A549 (cell line): Measurements from ENCODE around the gene ASB2.

Source experiments
- CEBPB ChIP-seq, 2 experiments: fragments of >200 bp in 1 of 2; sonication (Bioruptor Twin) in 1 of 2; formaldehyde crosslinking in 1 of 2; IDR thresholded peaks; 2 replicates each; pipeline ENCODE4 v1.6.1; 2012 to 2016
- EP300 ChIP-seq, 2 experiments: fragments of >200 bp; sonication (Bioruptor Twin); formaldehyde crosslinking; IDR thresholded peaks; 2 replicates in 1 of 2; 3 replicates in 1 of 2; pipeline ENCODE4 v1.6.1; 2016 to 2017
- JUN ChIP-seq, 2 experiments: fragments of >200 bp; sonication (Bioruptor Twin); formaldehyde crosslinking; IDR thresholded peaks; 2 replicates in 1 of 2; 3 replicates in 1 of 2; pipeline ENCODE4 v1.6.1; 2016 to 2017
- KDM1A ChIP-seq: fragments of 200-600 bp; sonication (generic); IDR thresholded peaks from 2 replicates; pipeline ENCODE4 v1.6.1; 2016; ENCODE audit warnings: low read depth, mild to moderate bottlenecking
- MYC ChIP-seq: IDR thresholded peaks from 2 replicates; pipeline ENCODE4 v1.6.1; 2012; ENCODE audit warnings: mild to moderate bottlenecking, inconsistent platforms, low read length, improper control_type of control experiment, borderline replicate concordance
- POLR2A ChIP-seq: IDR thresholded peaks from 2 replicates; pipeline ENCODE4 v1.6.1; 2012; ENCODE audit warnings: mild to moderate bottlenecking, low read length
- RAD21 ChIP-seq, 2 experiments: fragments of >200 bp in 1 of 2; sonication (Bioruptor Twin) in 1 of 2; formaldehyde crosslinking in 1 of 2; IDR thresholded peaks in 1 of 2; conservative IDR thresholded peaks in 1 of 2; 2 replicates in 1 of 2; 3 replicates in 1 of 2; pipeline ENCODE4 v1.6.1; 2012 to 2018; ENCODE audit warnings: inconsistent platforms in 1 of 2
- TF ChIP-seq, protein P1 (sequence below): fragments of >200 bp; sonication (Bioruptor Twin); formaldehyde crosslinking; IDR thresholded peaks from 3 replicates; pipeline ENCODE4 v1.5.1; 2016
- TF ChIP-seq, protein P2 (sequence below): IDR thresholded peaks from 2 replicates; pipeline ENCODE4 v1.6.1; 2012
- TF ChIP-seq, protein P3 (sequence below): fragments of 150-350 bp; IDR thresholded peaks from 2 replicates; pipeline ENCODE4 v1.6.1; 2014; ENCODE audit warnings: low read depth, mild to moderate bottlenecking, low read length

GRCh38 chr14:94016446-94016976 is 40.1 kb upstream of the ASB2 start:
- TF ChIP-seq, protein P1, sequence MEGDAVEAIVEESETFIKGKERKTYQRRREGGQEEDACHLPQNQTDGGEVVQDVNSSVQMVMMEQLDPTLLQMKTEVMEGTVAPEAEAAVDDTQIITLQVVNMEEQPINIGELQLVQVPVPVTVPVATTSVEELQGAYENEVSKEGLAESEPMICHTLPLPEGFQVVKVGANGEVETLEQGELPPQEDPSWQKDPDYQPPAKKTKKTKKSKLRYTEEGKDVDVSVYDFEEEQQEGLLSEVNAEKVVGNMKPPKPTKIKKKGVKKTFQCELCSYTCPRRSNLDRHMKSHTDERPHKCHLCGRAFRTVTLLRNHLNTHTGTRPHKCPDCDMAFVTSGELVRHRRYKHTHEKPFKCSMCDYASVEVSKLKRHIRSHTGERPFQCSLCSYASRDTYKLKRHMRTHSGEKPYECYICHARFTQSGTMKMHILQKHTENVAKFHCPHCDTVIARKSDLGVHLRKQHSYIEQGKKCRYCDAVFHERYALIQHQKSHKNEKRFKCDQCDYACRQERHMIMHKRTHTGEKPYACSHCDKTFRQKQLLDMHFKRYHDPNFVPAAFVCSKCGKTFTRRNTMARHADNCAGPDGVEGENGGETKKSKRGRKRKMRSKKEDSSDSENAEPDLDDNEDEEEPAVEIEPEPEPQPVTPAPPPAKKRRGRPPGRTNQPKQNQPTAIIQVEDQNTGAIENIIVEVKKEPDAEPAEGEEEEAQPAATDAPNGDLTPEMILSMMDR, result no peak
- TF ChIP-seq JUN (IDR thresholded peaks at IDR 0.05) (no peak), MYC (no peak), RAD21 (conservative IDR thresholded peaks at IDR 0.05 in 1 of 2, IDR thresholded peaks at IDR 0.05 in 1 of 2) (no peak), CEBPB (IDR thresholded peaks at IDR 0.05) (no peak), POLR2A (no peak), EP300 (IDR thresholded peaks at IDR 0.05) (no peak), KDM1A (no peak)
- TF ChIP-seq, protein P2, sequence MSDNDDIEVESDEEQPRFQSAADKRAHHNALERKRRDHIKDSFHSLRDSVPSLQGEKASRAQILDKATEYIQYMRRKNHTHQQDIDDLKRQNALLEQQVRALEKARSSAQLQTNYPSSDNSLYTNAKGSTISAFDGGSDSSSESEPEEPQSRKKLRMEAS, result no peak
- TF ChIP-seq, protein P3, sequence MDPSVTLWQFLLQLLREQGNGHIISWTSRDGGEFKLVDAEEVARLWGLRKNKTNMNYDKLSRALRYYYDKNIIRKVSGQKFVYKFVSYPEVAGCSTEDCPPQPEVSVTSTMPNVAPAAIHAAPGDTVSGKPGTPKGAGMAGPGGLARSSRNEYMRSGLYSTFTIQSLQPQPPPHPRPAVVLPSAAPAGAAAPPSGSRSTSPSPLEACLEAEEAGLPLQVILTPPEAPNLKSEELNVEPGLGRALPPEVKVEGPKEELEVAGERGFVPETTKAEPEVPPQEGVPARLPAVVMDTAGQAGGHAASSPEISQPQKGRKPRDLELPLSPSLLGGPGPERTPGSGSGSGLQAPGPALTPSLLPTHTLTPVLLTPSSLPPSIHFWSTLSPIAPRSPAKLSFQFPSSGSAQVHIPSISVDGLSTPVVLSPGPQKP, result no peak
